Esophagus muscularis mucosa (tissue), 4 donors: ENCODE data around the gene CDKN2B-AS1.

Experiments used
- CTCF ChIP-seq, 3 experiments: fragments of 200-600 bp in 2 of 3; fragments of 450-650 bp in 1 of 3; sonication (generic) in 2 of 3; IDR thresholded peaks; one replicate each; pipeline ENCODE4 v1.5.1; 2017 to 2019; ENCODE audit warnings: antibody characterized with exemption in 3 of 3, mild to moderate bottlenecking in 2 of 3, moderate library complexity in 1 of 3
- EP300 ChIP-seq: sonication (generic); formaldehyde crosslinking; IDR thresholded peaks from one replicate; pipeline ENCODE4 v1.6.1; 2017; ENCODE audit warnings: antibody characterized with exemption
- POLR2A ChIP-seq: fragments of 450-650 bp; IDR thresholded peaks from one replicate; pipeline ENCODE4 v1.6.1; 2017; ENCODE audit warnings: antibody characterized with exemption, moderate library complexity, mild to moderate bottlenecking, low read depth
- POLR2AphosphoS5 ChIP-seq, 2 donors: sonication (generic); formaldehyde crosslinking; IDR thresholded peaks; one replicate each; pipeline ENCODE4 v1.6.1; 2017; ENCODE audit warnings: antibody characterized with exemption in 2 of 2

GRCh38 chr9:21997480-21997879 is 2.9 kb downstream of the CDKN2B-AS1 start:
- no peak for TF ChIP-seq CTCF (IDR thresholded peaks at IDR 0.05)
- TF ChIP-seq POLR2A = no peak
- TF ChIP-seq EP300 = no peak
- TF ChIP-seq POLR2AphosphoS5 (IDR thresholded peaks at IDR 0.05) = no peak
